GM19025 (cell line): ENCODE data around the gene SUFU.

ENCODE experiments used
- ATAC-seq: cut with Tn5 transposase; IDR thresholded peaks from one replicate; pipeline ENCODE4 v1.9.1; 2021; ENCODE audit warnings: mild to moderate bottlenecking, low read depth, moderate library complexity; ENCODE audit not compliant: unreplicated experiment

The SUFU gene

GRCh38 chr10:102586858-102587257 lies 83.1 kb downstream of the SUFU start:
- no peak for ATAC-seq

- no peak for ATAC-seq
Measured at GRCh38 chr10:102588875-102589274, 85.1 kb downstream of the SUFU start.

GRCh38 chr10:102593074-102593803 lies 89.5 kb downstream of the SUFU start:
- no peak for ATAC-seq

GRCh38 chr10:102593804-102594079 lies 90.0 kb downstream of the SUFU start:
- ATAC-seq: no peak

DNA sequence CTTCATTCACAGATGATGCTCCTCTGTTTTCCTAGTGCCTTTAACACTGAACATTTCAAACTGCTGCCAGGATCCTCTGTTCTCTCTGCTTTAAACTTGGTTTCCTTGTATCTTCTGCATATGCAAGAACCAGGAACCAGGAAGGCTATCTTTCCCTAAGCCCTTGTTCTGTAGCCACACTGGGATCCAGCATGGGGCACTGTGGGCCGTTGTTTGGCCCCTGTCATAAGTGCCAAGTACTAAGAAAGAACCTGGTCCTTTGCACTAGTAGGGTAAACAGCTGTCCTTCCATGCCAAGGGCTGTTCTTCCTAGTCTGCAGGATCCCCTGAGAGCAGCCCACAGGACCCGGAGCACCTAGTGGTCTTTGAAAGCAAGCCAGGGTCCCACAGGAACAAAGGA lies 91.5 kb downstream of the SUFU start:
- ATAC-seq: no peak

- no peak for ATAC-seq
Measured at GRCh38 chr10:102595897-102596296, 92.1 kb downstream of the SUFU start.

GRCh38 chr10:102596506-102596971 lies 92.8 kb downstream of the SUFU start:
- no peak for ATAC-seq

- no peak for ATAC-seq
Measured at GRCh38 chr10:102597131-102597991, 93.6 kb downstream of the SUFU start.

DNA sequence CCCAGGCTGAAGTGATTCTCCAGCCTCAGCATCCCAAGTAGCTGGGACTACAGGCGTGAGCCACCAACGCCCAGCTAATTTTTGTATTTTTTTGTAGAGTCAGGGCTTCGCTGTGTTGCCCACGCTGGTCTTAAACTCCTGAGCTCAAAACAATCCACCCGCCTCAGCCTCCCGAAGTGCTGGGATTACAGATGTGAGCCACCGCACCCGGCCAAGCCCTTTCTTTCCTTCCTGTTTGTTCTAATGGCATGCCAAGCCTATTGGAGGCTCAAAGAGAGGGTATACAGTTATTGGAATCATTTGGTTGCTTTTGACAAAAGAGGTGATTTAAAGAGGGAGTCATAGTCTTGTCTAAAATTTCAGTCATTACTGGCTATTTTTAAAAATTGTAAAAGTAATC lies 94.5 kb downstream of the SUFU start:
- ATAC-seq: no peak

DNA sequence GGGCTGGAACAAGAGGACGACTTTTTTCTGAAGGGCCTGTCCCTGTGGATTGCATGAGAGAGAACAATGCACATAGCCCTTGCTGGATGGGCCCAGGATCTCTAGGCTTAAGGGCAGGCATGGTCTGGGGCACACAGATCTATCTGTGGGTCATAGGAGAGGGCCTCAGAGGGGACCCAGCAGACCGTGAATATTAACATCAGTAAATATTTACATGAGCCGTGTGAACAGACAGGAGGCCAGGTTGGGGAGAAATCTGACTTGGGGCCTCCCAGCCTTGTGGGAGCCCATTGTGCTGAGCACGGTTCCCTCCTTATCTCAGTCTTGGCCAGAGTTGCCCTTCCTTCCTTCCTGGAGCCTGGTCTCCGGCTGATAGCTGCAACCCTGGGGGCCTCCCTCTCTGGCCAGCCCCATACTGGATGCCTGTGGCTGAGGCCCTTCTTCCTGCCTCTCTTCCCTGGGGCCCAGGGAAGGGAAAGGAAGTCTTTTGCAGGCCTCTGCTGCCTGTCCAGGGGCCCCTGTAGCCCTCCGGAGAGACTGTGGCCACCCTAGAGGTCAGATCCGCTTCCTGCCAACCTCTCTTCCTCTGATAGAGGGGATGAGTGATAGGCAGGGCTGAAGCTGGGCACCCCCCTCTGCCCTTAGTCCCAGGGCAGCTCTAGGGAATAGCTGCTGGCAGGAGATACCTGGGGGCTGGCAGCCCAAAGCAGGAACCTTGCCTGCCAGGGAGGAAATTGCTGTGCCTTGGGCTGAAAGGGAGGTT lies 96.0 kb downstream of the SUFU start:
- no peak for ATAC-seq

DNA sequence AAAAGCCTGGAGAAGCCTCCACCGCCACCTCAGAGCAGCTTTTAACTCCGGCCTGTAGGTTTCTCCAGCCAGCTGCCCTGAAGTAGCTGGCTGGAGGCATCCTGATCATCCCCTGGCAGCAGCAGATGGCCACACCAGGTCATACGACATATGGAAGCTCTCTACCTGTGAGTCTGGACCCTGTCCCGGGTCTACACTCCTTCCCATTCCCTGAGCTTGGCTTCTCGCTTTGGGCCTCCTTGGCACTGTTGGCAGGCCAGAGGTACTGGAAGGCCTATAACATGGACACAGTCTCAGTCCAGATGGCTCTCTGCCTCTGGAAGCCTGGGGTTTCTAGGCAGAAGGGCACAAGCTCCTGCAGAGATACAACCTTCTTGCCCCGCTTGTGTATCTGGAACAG lies 97.0 kb downstream of the SUFU start:
- no peak for ATAC-seq

DNA sequence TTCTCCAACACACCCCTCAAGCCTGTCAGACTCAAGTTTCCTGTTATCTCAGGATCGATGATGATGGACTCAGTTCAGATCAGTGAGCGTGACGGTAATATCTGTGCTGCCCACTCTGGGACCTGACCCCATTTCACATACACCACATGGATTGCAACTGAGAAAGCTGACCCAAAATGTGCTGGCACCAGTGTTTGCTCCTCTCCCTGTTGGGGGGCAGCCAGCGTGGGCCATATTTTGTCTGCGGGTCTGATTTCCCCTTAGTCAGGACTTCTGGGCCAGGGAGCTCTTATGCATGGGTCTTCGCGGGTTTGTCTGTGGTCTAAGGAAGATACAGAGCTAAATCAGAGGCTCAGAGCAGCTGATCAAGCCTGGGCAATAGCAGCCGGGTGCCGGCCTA lies 97.9 kb downstream of the SUFU start:
- ATAC-seq: no peak

GRCh38 chr10:102602272-102603045 lies 98.7 kb downstream of the SUFU start:
- no peak for ATAC-seq

DNA sequence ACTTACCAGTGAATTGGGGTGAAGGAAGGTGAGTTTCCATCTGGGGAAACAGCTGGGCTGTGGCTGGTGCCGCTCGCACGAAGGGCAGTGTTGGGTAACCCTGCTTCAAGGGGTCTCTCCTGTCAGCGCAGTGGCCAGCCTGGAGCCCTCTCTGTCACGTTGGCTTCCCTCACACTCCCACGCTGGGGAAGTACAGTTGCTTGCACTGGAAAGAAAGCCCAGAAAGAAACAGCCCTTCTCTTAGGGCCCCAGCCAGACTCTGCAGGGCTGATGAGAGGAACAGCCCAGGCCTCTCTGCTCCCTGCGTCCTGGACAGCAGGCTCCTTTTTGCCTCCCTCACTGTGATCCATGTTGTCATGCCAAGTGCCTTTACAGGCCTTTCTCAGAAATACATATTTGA lies 100.2 kb downstream of the SUFU start:
- no peak for ATAC-seq

- ATAC-seq: no peak
Measured at GRCh38 chr10:102604439-102604841, 100.7 kb downstream of the SUFU start.

DNA sequence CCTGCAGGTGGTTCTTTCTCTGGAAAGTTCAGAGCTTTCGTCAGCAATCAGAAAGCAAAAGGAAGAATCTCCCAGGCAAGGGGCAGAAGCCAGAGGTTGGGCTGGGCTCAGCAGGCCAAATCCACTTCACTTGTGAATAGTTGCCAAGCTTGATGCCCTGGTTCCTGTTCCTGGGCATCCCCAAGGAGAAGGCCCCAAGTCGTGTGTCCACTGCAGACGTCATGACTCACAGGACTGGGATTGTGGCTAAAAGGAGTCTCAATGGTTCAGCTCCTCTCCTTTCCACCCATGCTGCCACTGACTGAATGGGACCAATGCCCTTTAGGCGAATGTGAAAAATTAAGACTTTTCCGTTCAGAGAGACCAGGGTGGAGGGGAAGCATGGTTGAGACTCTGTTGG lies 101.9 kb downstream of the SUFU start:
- ATAC-seq: no peak

DNA sequence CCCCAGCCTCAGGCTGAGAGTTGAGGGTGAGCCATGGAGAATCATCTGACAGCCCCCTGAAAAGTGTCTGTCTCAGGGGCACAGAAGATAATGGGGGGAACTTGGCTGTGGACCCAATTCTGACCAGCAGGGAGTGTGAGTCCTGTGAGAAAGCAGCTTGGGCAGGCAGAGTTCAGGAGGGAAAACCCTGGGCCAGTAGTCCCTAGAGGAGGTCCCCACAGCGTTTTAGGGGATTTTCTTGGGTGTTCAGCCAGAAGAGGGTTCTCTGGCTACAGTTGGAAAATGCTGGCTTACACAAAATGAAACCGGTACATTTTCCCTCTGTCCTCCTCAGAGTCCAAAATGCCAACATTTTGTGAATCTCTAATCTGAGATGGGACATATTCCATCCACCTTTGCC lies 104.7 kb downstream of the SUFU start:
- ATAC-seq: no peak

DNA sequence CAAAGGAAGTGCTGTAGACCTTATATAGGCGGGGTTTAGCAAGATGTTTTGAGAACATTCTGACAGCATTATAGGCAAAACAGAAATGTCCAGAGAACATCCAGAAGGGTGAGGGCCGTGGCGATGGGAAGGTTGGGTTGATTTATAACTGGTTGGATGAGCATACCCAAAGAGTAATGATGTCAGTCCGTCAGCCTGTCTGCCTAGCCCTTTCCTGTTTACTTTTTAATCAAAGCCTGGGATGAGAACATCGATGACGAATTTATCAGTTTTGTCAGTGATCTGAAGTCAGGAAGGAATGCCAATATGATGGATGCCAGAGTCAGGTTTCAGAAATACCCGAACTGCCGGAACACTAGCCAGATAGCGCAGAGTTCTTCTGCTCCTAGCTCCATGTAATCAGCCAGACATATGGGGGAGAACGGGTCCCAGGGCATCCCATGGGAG lies 106.7 kb downstream of the SUFU start:
- ATAC-seq: no peak

DNA sequence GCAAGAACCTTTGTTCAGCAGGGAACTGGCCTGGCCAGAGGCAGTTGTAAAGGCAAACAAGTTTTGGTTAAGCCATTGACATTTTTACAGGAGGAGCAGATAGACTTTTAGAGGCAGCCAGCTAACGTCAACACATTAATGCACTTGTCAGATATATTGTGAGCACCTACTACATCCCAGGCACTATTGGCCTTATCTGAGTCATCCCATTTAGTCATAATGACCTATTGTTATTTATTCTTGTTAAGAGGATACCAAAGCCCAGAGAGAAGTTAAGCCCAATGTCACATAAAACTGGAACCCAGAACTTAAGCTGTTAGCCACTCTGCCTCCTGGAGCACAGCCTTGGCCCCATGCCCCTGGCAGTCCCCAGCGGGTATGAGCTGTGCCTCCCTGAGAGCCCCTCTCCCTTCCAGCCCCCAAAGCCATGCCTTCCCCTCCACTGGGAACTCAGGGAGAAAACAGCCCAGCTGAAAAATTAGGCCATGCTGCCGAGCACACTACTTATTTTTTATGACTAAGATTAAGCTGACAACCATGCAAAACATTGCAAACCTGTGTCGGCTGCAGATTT lies 107.8 kb downstream of the SUFU start:
- no peak for ATAC-seq

GRCh38 chr10:102612964-102613275 lies 109.1 kb downstream of the SUFU start:
- no peak for ATAC-seq
